SH-SY5Y (cell line): Measurements from ENCODE around the gene ARL6IP5.

Experiments
- GATA2 ChIP-seq: IDR thresholded peaks from 2 replicates; pipeline ENCODE4 v1.6.1; 2011; ENCODE audit warnings: mild to moderate bottlenecking, low read depth, low read length
- GATA3 ChIP-seq: IDR thresholded peaks from 2 replicates; pipeline ENCODE4 v1.6.1; 2011; ENCODE audit warnings: low read depth, mild to moderate bottlenecking, low read length, moderate library complexity

DNA sequence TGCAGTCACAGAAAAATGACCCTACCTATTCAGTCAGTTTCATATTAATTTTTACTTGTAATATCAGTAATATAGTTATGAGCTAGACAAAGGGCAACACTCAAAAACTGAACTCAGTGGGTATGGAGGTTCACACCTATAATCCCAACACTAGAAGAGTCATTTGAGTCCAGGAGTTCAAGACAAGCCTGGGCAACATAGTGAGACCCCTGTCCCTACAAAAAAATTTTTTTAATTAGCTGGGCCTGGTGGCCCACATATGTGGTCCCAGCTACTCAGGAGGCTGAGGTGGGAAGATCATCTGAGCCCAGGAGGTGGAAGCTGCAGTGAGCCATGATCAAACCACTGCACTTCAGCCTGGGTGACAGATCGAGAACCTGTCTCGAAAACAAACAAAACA, 35.7 kb upstream of the ARL6IP5 start:
- TF ChIP-seq GATA2 = no peak
- no peak for TF ChIP-seq GATA3
